DMS 273 treated with DMSO at 0.1 percent for 48 hours (cell line): ENCODE measurements around the gene ADAMTS17.

Experiments used
- DNase-seq: peaks from one replicate; lab custom pipeline; 2025; lab: John Stamatoyannopoulos, UW

Gene ADAMTS17

GRCh38 chr15:100341750-100342560 lies at the start of gene ADAMTS17:
Gene ADAMTS17 (minus strand): TSS chr15:100341975. CDS start chr15:100341899, 76 bp downstream.
- peak; percentile 50 for DNase-seq

- no peak for DNase-seq
These were observed 43.7 kb upstream of the ADAMTS17 start for GRCh38 chr15:100385300-100386050.

GRCh38 chr15:100384108-100384410 lies 42.3 kb upstream of the ADAMTS17 start:
- no peak for DNase-seq

GRCh38 chr15:100383302-100384107 lies 41.7 kb upstream of the ADAMTS17 start:
- DNase-seq = peak; percentile 1

GRCh38 chr15:100373942-100374341 lies 32.2 kb upstream of the ADAMTS17 start:
- no peak for DNase-seq

GRCh38 chr15:100373120-100373896 lies 31.5 kb upstream of the ADAMTS17 start:
- no peak for DNase-seq

GRCh38 chr15:100372739-100373119 lies 31.0 kb upstream of the ADAMTS17 start:
- no peak for DNase-seq

- no peak for DNase-seq
These were observed 13.6 kb upstream of the ADAMTS17 start for GRCh38 chr15:100355342-100355741.

- DNase-seq = no peak
These were observed 11.7 kb upstream of the ADAMTS17 start for GRCh38 chr15:100353449-100353848.

- DNase-seq = no peak
These were observed 8.9 kb upstream of the ADAMTS17 start for GRCh38 chr15:100350434-100351226.

GRCh38 chr15:100349696-100350433 lies 8.1 kb upstream of the ADAMTS17 start:
- peak; percentile 14 for DNase-seq

GRCh38 chr15:100349321-100349695 lies 7.5 kb upstream of the ADAMTS17 start:
- no peak for DNase-seq

GRCh38 chr15:100348578-100348977 lies 6.8 kb upstream of the ADAMTS17 start:
- no peak for DNase-seq

GRCh38 chr15:100346866-100347512 lies 5.2 kb upstream of the ADAMTS17 start:
- no peak for DNase-seq

- DNase-seq = no peak
These were observed 3.7 kb upstream of the ADAMTS17 start for GRCh38 chr15:100345438-100345837.

GRCh38 chr15:100343251-100343650 lies 1.5 kb upstream of the ADAMTS17 start:
- DNase-seq = no peak

- no peak for DNase-seq
These were observed 481 bp downstream of the ADAMTS17 start for GRCh38 chr15:100341239-100341749.

GRCh38 chr15:100340721-100341238 lies 995 bp downstream of the ADAMTS17 start:
- DNase-seq = no peak

GRCh38 chr15:100339999-100340398 lies 1.8 kb downstream of the ADAMTS17 start:
- DNase-seq = no peak
